GM19035 (cell line): ENCODE results near the gene TSPAN15.
"Not testable (repeated sequence)": the region's sequence is repeated elsewhere in the genome, so short reads cannot be mapped to it uniquely, and the experiment has no call there.

ENCODE experiments used
- ATAC-seq: cut with Tn5 transposase; IDR thresholded peaks from one replicate; pipeline ENCODE4 v1.9.1; 2021; ENCODE audit not compliant: unreplicated experiment

The TSPAN15 gene

GRCh38 chr10:69536521-69536920 lies 85.3 kb downstream of the TSPAN15 start:
- not testable (repeated sequence) for ATAC-seq

GRCh38 chr10:69537449-69537848 lies 86.2 kb downstream of the TSPAN15 start:
- ATAC-seq: no peak

GRCh38 chr10:69538461-69538860 lies 87.2 kb downstream of the TSPAN15 start:
- ATAC-seq: no peak

- ATAC-seq: no peak
Observed at GRCh38 chr10:69541463-69541862, 90.2 kb downstream of the TSPAN15 start.

- ATAC-seq: no peak
Observed at GRCh38 chr10:69549959-69550358, 98.7 kb downstream of the TSPAN15 start.

GRCh38 chr10:69552268-69552667 lies 101.0 kb downstream of the TSPAN15 start:
- no peak for ATAC-seq

GRCh38 chr10:69553328-69553727 lies 102.1 kb downstream of the TSPAN15 start:
- ATAC-seq: no peak

GRCh38 chr10:69554611-69555010 lies 103.3 kb downstream of the TSPAN15 start:
- ATAC-seq: no peak
